ENCODE measurements around the gene AMDHD1. TPM values are rescaled to one million over a fixed set of nuclear protein-coding genes. Genes with fewer than 3 reads are reported as not detected.

AMDHD1 gene
- total and polyA plus RNA-seq, 10 of the 15 experiments (the other 5 are each of a cell fraction or from before 2014, with no cell fraction given): 0.04 to 0.28 (median 0.13) TPM; not detected in 4

- TF ChIP-seq BCLAF1 (IDR thresholded peaks at IDR 0.05) (no peak), TBL1XR1 (IDR thresholded peaks at IDR 0.05; ENCODE audit: low read depth, low read length) (no peak), NFXL1 (IDR thresholded peaks at IDR 0.05; ENCODE audit: borderline replicate concordance) (no peak), FOXM1 (IDR thresholded peaks at IDR 0.05; ENCODE audit: low read depth, low read length) (no peak), KDM1A (IDR thresholded peaks at IDR 0.05; ENCODE audit: borderline replicate concordance) (no peak)
- TF ChIP-seq, protein P1, sequence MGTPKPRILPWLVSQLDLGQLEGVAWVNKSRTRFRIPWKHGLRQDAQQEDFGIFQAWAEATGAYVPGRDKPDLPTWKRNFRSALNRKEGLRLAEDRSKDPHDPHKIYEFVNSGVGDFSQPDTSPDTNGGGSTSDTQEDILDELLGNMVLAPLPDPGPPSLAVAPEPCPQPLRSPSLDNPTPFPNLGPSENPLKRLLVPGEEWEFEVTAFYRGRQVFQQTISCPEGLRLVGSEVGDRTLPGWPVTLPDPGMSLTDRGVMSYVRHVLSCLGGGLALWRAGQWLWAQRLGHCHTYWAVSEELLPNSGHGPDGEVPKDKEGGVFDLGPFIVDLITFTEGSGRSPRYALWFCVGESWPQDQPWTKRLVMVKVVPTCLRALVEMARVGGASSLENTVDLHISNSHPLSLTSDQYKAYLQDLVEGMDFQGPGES (IDR thresholded peaks at IDR 0.05): no peak
- TF ChIP-seq, protein P2, sequence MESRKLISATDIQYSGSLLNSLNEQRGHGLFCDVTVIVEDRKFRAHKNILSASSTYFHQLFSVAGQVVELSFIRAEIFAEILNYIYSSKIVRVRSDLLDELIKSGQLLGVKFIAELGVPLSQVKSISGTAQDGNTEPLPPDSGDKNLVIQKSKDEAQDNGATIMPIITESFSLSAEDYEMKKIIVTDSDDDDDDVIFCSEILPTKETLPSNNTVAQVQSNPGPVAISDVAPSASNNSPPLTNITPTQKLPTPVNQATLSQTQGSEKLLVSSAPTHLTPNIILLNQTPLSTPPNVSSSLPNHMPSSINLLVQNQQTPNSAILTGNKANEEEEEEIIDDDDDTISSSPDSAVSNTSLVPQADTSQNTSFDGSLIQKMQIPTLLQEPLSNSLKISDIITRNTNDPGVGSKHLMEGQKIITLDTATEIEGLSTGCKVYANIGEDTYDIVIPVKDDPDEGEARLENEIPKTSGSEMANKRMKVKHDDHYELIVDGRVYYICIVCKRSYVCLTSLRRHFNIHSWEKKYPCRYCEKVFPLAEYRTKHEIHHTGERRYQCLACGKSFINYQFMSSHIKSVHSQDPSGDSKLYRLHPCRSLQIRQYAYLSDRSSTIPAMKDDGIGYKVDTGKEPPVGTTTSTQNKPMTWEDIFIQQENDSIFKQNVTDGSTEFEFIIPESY (IDR thresholded peaks at IDR 0.05): no peak
- TF ChIP-seq, protein P3, sequence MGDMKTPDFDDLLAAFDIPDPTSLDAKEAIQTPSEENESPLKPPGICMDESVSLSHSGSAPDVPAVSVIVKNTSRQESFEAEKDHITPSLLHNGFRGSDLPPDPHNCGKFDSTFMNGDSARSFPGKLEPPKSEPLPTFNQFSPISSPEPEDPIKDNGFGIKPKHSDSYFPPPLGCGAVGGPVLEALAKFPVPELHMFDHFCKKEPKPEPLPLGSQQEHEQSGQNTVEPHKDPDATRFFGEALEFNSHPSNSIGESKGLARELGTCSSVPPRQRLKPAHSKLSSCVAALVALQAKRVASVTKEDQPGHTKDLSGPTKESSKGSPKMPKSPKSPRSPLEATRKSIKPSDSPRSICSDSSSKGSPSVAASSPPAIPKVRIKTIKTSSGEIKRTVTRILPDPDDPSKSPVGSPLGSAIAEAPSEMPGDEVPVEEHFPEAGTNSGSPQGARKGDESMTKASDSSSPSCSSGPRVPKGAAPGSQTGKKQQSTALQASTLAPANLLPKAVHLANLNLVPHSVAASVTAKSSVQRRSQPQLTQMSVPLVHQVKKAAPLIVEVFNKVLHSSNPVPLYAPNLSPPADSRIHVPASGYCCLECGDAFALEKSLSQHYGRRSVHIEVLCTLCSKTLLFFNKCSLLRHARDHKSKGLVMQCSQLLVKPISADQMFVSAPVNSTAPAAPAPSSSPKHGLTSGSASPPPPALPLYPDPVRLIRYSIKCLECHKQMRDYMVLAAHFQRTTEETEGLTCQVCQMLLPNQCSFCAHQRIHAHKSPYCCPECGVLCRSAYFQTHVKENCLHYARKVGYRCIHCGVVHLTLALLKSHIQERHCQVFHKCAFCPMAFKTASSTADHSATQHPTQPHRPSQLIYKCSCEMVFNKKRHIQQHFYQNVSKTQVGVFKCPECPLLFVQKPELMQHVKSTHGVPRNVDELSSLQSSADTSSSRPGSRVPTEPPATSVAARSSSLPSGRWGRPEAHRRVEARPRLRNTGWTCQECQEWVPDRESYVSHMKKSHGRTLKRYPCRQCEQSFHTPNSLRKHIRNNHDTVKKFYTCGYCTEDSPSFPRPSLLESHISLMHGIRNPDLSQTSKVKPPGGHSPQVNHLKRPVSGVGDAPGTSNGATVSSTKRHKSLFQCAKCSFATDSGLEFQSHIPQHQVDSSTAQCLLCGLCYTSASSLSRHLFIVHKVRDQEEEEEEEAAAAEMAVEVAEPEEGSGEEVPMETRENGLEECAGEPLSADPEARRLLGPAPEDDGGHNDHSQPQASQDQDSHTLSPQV (IDR thresholded peaks at IDR 0.05): no peak
Observed at GRCh38 chr12:95974358-95974757, 31.2 kb downstream of the AMDHD1 start (continued).

Data from GM12878 (cell line).